Measurements from ENCODE around the gene B3GALT2. TPM values are rescaled to one million over a fixed set of nuclear protein-coding genes. Genes with fewer than 3 reads are reported as not detected.

Gene B3GALT2
- total and polyA plus RNA-seq, 10 of the 15 experiments (the other 5 are each of a cell fraction or from before 2014, with no cell fraction given): 0.10 to 0.25 (median 0.14) TPM; not detected in 7

- Histone ChIP-seq H2AFZ (ENCODE audit: control insufficient read depth, low read depth, low read length) (no peak overlapping the region), H4K20me1 (ENCODE audit: control insufficient read depth, insufficient read depth) (no peaks in the 10 kb centered on the region), H3K4me2 (ENCODE audit: control insufficient read depth, insufficient read depth) (no peak overlapping the region), H3K27ac (ENCODE audit: control insufficient read depth, insufficient read depth) (no peak overlapping the region), H3K27me3 (replicated peaks in 1 of 2; ENCODE audit: control insufficient read depth in 2 of 2, insufficient read depth in 2 of 2, low read length in 1 of 2) (no peaks in the 10 kb centered on the region), H3K9ac (ENCODE audit: control insufficient read depth, insufficient read depth, low read length) (no peak overlapping the region), H3K79me2 (ENCODE audit: control insufficient read depth, insufficient read depth, low read length) (peaks cover 27% of the 10 kb centered on the region), H3K4me3 (no peak overlapping the region), H3K9me3 (replicated peaks; ENCODE audit: control insufficient read depth, insufficient read depth, low read length) (peaks cover 2% of the 10 kb centered on the region; the same call in 2 of the 3 replicates), H3K36me3 (ENCODE audit: control insufficient read depth in 2 of 2, insufficient read depth in 2 of 2, low read length in 1 of 2) (peaks cover 0 to 3% of the 10 kb centered on the region in 2 experiments; a peak in 3 of 4 replicates), H3K4me1 (ENCODE audit: control insufficient read depth, insufficient read depth, low read length) (no peaks in the 10 kb centered on the region)
- no peak for TF ChIP-seq EZH2 (IDR thresholded peaks at IDR 0.05; ENCODE audit: borderline replicate concordance, control insufficient read depth, low read depth, low read length)
- TF ChIP-seq NFXL1 (IDR thresholded peaks at IDR 0.05; ENCODE audit: borderline replicate concordance): no peak
- no peak for TF ChIP-seq POLR2A (IDR thresholded peaks at IDR 0.05; ENCODE audit: low read depth, low read length)
- no peak for TF ChIP-seq SPI1 (IDR thresholded peaks at IDR 0.05; ENCODE audit: borderline replicate concordance, insufficient read depth, low read depth, low read length)
- TF ChIP-seq MEF2A (IDR thresholded peaks at IDR 0.05; ENCODE audit: insufficient read depth, low read depth, low read length): no peak
- TF ChIP-seq BRCA1 (IDR thresholded peaks at IDR 0.05; ENCODE audit: low read depth, low read length): no peak
- no peak for TF ChIP-seq IRF4 (IDR thresholded peaks at IDR 0.05; ENCODE audit: low read depth, low read length)
- TF ChIP-seq, protein P1, sequence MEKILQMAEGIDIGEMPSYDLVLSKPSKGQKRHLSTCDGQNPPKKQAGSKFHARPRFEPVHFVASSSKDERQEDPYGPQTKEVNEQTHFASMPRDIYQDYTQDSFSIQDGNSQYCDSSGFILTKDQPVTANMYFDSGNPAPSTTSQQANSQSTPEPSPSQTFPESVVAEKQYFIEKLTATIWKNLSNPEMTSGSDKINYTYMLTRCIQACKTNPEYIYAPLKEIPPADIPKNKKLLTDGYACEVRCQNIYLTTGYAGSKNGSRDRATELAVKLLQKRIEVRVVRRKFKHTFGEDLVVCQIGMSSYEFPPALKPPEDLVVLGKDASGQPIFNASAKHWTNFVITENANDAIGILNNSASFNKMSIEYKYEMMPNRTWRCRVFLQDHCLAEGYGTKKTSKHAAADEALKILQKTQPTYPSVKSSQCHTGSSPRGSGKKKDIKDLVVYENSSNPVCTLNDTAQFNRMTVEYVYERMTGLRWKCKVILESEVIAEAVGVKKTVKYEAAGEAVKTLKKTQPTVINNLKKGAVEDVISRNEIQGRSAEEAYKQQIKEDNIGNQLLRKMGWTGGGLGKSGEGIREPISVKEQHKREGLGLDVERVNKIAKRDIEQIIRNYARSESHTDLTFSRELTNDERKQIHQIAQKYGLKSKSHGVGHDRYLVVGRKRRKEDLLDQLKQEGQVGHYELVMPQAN (conservative IDR thresholded peaks at IDR 0.05): no peak
- TF ChIP-seq STAT1 (conservative IDR thresholded peaks at IDR 0.05): no peak
- no peak for TF ChIP-seq SUZ12 (IDR thresholded peaks at IDR 0.05; ENCODE audit: unreplicated experiment)
- TF ChIP-seq RCOR1 (conservative IDR thresholded peaks at IDR 0.05; ENCODE audit: low read depth, low read length): no peak
- no peak for TF ChIP-seq IRF5 (IDR thresholded peaks at IDR 0.05; ENCODE audit: borderline replicate concordance)
- no peak for TF ChIP-seq DPF2 (IDR thresholded peaks at IDR 0.05)
- no peak for DNase-seq (ENCODE audit: low read depth, low spot score)
- intact Hi-C loops (cut with micrococcal nuclease; ENCODE audit: unreplicated experiment): loop anchor here (10.0 kb wide), 2 partner anchors 218 to 348 kb away; no protein-coding TSS in a partner anchor
- ChIA-PET SMC1A (ENCODE audit: uncharacterized antibody, unreplicated experiment) (interaction anchor here (0.7 to 1.3 kb wide), 4 partner anchors 23 to 202 kb away, joined by 3 to 4 read pairs (median 3); no protein-coding TSS in a partner anchor), CTCF (interaction anchor here (0.6 to 1.6 kb wide), 6 partner anchors 12 to 150 kb away, joined by 3 to 8 read pairs (median 4); no protein-coding TSS in a partner anchor), RAD21 (ENCODE audit: unreplicated experiment) (no interaction called here), POLR2A (interaction anchor here (0.6 kb wide), 1 partner anchor 64 kb away, joined by 4 read pairs; no protein-coding TSS in a partner anchor)
- no peak for ATAC-seq
- in situ Hi-C loops (cut with MboI): no loop called here
- BruUV-seq (replicated peaks): no TSS peak
- no peak for FAIRE-seq
- 100% methylated on average over 1 of the region's 1 CpG for WGBS (ENCODE audit: insufficient coverage, insufficient replicate concordance, low lambda C conversion rate, missing lambda C conversion rate)
Observed at GRCh38 chr1:193187114-193187513, 701 bp upstream of the B3GALT2 start.

Data from GM12878 (cell line).